Muscle layer of colon (tissue), 2 donors: ENCODE results near the gene PLIN5.

Experiments used
- H3K27ac ChIP-seq: one replicate; pipeline ENCODE4 v1.7.0; 2013; ENCODE audit warnings: low read depth, mild to moderate bottlenecking, low read length, moderate library complexity
- H3K27me3 ChIP-seq, 2 donors: one replicate each; pipeline ENCODE4 v1.7.0; 2013; ENCODE audit warnings: low read length in 2 of 2, mild to moderate bottlenecking in 2 of 2; ENCODE audit not compliant: insufficient read depth in 2 of 2, control insufficient read depth in 1 of 2
- H3K36me3 ChIP-seq: one replicate; pipeline ENCODE4 v1.7.0; 2013; ENCODE audit warnings: mild to moderate bottlenecking, low read length; ENCODE audit not compliant: insufficient read depth
- H3K4me1 ChIP-seq: one replicate; pipeline ENCODE4 v1.7.0; 2013; ENCODE audit warnings: mild to moderate bottlenecking, low read length; ENCODE audit not compliant: insufficient read depth
- H3K4me3 ChIP-seq, 2 donors: one replicate each; pipeline ENCODE4 v1.7.0; 2013; ENCODE audit warnings: low read length in 2 of 2, low read depth in 1 of 2, mild to moderate bottlenecking in 1 of 2, moderate library complexity in 1 of 2
- H3K9ac ChIP-seq: one replicate; pipeline ENCODE4 v1.7.0; 2013; ENCODE audit warnings: low read length
- H3K9me3 ChIP-seq: one replicate; pipeline ENCODE4 v1.7.0; 2013; ENCODE audit warnings: mild to moderate bottlenecking, low read length
- donor health status: abdominal sarcoma.
- donor health status: Adenocarcinoma of cecum.

Gene PLIN5

GRCh38 chr19:4477034-4477801 lies 57.8 kb downstream of the PLIN5 start:
- no peaks in the 10 kb centered on the region for H3K9me3 ChIP-seq
- no peak overlapping the region for H3K9ac ChIP-seq
- no peak overlapping the region for H3K27ac ChIP-seq
- peaks cover 21% of the 10 kb centered on the region for H3K4me1 ChIP-seq
- H3K4me3 ChIP-seq = no peak overlapping the region
- H3K27me3 ChIP-seq = no peaks in the 10 kb centered on the region
- peaks cover 13% of the 10 kb centered on the region for H3K36me3 ChIP-seq

- no peak overlapping the region for H3K9ac ChIP-seq
- H3K9me3 ChIP-seq = no peaks in the 10 kb centered on the region
- H3K27me3 ChIP-seq = no peaks in the 10 kb centered on the region
- peaks cover 13% of the 10 kb centered on the region for H3K36me3 ChIP-seq
- peaks cover 21% of the 10 kb centered on the region for H3K4me1 ChIP-seq
- H3K4me3 ChIP-seq = peak overlapping the region in 1 of 2 donors; percentile 28
- peak overlapping the region; percentile 27 for H3K27ac ChIP-seq
These were observed 60.5 kb downstream of the PLIN5 start for GRCh38 chr19:4474514-4475022.

- peak overlapping the region; percentile 27 for H3K27ac ChIP-seq
- H3K4me3 ChIP-seq = peak overlapping the region in 1 of 2 donors; percentile 28
- no peaks in the 10 kb centered on the region for H3K27me3 ChIP-seq
- H3K36me3 ChIP-seq = peaks cover 13% of the 10 kb centered on the region
- peaks cover 21% of the 10 kb centered on the region for H3K4me1 ChIP-seq
- H3K9me3 ChIP-seq = no peaks in the 10 kb centered on the region
- H3K9ac ChIP-seq = no peak overlapping the region
These were observed 61.1 kb downstream of the PLIN5 start for GRCh38 chr19:4473763-4474513.

DNA sequence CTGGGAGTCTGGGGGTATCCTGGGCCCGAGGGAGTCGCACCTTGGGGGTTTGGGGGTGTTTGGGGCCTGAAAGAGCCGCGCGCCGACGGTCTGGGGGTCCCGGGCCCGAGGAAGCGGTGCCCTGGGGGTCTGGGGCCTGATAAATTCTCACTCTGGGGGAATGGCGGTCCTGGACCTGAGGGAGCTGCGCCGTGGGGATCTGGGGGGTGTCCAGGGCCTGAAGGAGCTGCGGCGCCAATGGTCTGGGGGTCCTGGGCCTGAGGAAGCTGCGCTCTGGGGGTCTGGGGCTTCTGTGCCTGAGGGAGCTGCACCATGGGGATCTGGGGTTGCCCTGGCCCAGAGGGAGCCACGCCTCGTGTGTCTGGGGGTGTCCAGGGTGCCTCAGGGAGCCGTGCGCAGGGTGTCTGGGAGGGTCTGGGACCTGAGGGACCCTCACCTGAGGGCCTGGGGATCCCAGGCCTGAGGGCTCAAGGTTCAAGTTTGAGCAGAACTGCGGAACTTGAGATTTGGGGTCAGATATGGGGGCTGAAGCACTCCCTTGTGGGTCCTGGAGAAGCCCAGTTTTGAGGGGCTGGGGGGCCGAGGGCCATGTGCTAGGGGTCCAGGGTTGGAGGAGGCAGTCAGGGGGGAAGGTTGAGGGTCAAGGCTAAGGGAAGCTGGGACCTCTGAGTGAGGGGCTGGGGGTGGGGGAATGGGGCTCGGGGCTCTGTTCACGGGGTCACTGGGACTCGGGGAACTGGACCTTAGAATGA lies 61.8 kb downstream of the PLIN5 start:
- Histone ChIP-seq H3K4me1 (peaks cover 21% of the 10 kb centered on the region), H3K27ac (peak overlapping the region; percentile 48), H3K9ac (peak overlapping the region; percentile 49), H3K36me3 (peaks cover 13% of the 10 kb centered on the region), H3K27me3 (no peaks in the 10 kb centered on the region), H3K4me3 (peak overlapping the region; percentile 68 to 78), H3K9me3 (no peaks in the 10 kb centered on the region)
